Stimulated activated CD8-positive, alpha-beta memory T cell treated with anti-CD3 and anti-CD28 coated beads, Interleukin-7, amount 100 ng/mL, for 24 hours (primary cell): ENCODE data around the gene PLCB1.
"Not testable (repeated sequence)": the region's sequence is repeated elsewhere in the genome, so short reads cannot be mapped to it uniquely, and the experiment has no call there.

Source experiments
- DNase-seq: peaks from one replicate; pipeline ENCODE4 v3.0.0-alpha.2; 2020; ENCODE audit warnings: low read depth

PLCB1 gene

DNA sequence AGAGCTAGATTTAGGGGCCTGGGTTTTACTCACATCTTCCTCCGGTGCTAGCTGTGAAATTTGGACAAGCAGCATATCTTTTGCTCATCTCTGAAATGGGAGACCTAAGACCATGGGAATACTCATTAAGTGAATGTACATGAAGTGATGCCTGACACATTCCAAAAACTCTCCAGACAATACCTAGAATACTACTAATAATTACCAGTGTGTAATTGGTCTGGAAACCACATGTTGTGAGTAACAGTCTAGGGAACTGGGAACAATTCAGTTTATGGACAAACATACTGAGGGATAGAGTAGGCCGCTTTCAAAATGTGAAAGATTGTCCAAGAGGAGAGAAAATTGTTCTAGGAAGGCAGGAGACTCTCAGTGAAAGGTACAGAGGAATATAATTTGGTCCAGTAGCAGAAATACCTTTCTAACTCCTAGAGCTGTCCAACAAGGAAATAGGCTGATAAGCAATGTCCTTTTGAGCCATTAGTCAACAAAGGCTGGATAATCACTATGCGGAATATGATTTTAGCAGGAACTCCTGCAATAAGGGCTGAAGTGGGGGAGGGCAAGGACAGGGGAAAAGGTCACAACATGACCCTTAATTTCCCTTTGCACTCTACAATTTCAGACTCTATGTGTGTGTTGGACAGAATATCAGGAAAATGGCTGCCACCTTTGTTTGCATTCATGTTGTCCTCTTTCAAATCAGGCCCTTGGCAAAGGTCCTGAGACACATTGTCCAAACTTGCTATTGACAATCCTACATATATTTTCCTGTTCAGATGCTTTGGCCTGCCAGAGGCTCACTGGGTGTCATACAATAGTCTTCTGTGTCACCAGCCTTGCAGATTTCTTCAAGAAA lies 315.4 kb downstream of the PLCB1 start:
- DNase-seq: no peak

DNA sequence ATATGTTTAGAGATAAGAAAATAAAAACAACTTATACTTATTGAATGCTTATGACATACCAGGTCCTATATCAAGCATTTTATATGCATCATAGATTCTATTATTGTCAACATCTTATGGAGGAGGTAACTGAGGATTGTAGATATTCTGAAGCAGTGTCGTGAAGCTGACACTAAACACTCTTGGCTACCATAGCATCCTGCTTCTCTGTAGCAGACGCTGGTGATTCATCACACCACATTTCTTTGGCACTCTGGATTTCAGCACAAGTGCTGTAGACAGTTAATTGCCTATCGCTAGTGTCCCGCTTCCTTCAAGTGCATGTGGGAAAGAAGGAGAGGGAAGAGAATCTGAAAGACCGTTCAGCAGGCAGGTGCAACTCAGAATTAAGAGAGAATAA lies 317.1 kb downstream of the PLCB1 start:
- DNase-seq: no peak

DNA sequence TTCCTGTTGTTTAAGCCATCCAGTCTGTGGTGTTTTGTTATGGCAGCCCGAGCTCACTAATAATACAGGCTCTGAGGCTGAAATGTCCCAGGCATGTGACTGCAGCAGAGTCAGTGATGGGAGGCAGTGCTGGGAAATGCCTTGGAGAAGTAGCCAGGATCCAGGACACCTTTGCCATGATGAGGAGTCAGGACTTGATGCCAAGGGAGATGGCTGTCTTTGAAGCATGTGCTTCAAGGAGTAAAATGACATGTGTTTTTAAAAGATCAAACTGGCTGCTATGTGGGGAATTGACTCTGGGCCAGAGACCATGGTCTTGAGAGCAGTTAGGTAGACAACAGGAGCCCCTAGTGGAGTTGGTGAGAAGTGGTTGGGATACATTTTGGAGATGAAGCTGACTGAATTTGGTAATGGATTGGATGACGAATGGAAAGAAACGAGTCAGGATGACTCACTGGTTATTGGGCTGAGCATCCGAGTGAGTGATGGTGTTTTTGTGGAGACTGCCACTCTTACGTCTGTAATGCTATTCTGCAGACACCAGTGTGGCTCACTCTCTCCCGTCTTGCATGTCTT lies 322.2 kb downstream of the PLCB1 start:
- no peak for DNase-seq

DNA sequence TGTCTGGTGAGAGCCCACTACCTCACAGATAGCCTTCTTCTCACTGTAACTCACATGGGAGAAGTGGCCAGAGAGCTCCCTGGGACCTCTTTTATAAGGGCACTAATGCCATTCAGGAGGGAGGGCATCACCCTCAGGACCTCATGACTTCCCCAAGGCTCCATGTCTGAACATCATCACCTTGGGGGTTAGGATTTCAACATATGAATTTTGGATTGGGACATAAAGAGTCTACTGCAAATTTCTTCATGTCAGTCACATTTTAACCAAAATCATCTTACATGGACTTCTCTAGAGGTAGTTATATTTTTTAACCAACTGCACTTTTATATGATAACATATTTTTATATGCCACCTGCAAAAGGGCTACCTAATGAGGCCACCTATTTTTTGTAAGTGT lies 324.7 kb downstream of the PLCB1 start:
- DNase-seq: no peak

DNA sequence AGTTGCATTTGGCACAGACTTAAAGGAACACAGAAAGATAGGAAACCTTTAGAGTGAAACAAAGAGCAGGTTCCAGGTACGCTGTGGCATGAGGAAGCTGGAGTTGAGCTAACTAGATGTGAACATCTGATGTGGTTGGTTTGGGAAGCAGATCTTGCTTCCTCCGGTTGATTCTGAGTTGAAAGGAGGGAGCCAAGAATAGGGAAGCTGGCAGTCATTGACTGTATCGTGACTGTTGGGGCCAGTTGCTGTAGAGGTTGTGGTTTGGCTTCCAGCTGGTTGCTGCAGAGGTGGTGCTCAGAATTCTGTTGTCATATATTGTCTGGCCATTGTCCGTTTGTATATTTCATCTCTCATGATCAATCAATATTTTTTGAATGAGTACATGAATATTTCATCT lies 325.9 kb downstream of the PLCB1 start:
- no peak for DNase-seq

DNA sequence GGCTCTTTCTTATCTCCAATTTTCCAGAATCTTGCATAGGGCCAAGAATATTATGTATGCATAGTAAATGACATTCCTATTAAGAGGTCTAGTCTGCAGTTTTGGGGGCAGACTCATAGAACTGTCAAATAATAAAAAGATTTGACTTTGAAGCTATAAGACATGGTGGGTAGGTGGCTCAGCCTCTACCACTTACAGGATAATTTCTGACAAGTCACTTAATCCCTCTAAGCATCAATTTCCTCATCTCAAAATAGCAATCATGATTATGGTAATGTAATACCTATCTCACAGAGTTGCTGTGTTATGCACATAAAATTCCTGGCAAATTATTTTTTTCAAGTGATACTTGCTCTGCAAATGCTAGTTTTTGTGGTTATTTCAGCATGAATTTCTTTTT lies 329.1 kb downstream of the PLCB1 start:
- DNase-seq: no peak

DNA sequence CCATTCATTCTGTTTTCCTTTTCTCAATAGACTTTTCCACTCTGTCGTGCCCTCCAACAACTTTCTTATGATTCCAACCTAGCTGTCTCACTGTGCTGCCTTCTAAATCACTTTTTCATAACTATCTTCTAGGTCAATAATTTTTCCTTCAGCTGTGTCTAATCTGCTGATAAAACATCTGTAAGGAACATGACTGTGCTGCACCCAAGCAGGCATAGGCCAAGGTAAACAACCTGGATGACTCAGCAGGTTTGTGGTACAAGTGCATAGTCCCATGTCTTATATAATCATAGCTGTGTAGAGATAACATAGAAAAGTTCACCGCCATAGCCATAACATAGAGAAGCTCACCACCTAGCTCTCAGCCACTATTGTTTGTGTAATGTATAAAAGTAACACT lies 332.3 kb downstream of the PLCB1 start:
- no peak for DNase-seq

DNA sequence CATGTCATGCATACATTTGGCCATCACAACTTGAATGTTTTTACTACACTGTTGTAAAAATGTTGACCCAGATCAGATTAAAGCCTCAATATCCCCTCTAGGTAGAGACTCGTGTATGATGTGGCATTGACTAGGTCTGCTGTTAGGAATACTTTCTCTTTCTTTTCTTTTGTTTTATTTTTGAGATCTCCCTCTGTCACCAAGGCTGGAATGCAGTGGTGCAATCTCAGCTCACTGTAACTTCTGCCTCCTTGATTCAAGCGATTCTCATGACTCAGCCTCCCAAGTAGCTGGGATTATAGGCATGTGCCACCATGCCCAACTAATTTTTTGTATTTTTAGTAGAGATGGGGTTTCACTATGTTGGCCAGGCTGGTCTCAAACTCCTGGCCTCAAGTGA lies 334.7 kb downstream of the PLCB1 start:
- not testable (repeated sequence) for DNase-seq

DNA sequence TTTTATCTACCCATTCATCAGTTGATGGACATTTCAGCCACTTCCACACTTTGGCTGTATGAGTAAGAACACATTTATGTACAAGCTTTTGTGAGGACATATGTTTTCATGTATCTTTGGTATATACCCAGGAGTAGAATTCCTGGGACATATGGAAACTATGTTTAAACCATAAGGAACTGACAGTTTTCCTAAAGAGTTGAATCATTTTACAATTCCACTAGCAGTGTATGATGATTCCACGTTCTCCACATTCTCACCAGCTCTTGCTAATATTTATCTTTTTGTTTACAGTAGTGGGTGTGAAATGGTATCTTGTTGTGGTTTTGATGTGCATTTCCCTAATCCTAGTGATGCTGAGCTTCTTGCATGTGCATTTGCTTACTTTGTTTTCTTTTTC lies 338.1 kb downstream of the PLCB1 start:
- no peak for DNase-seq

DNA sequence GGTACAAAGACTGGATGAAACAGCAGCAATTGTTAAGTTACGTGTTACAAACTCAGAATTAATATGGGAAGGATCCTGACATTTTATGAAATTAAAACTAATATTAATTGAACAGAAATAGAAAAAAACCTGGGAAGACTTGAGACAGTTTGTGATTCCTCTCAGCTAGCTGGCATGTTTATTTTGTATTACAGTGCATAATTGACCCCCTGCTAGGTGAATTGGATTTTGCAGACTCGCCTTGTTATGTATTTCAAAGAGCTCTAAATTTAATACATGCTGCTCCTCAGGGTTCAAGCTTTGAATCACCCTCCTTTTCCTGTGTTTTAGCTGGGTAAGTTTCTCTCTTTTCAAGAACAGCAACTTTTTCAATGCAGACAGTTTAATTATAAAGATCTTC lies 339.4 kb downstream of the PLCB1 start:
- DNase-seq: no peak

DNA sequence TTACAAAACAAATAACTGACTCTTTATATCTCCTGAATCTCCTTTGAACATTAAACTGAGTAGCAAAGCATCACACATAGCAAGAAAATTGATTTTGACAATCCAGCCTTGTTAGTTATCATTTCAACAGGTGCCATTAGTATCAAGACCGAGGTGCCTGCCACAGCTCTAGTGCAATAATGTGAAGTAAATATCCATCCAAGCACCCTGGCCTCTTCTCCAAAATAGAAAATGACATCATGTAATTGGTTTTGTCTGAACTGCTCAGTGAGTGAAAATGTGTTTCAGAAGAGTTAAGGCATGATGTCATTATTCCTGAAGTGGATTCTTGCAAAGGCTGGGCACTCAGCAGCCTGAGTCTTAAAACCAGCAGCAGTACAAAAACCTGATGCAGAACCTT lies 341.4 kb downstream of the PLCB1 start:
- DNase-seq: no peak

DNA sequence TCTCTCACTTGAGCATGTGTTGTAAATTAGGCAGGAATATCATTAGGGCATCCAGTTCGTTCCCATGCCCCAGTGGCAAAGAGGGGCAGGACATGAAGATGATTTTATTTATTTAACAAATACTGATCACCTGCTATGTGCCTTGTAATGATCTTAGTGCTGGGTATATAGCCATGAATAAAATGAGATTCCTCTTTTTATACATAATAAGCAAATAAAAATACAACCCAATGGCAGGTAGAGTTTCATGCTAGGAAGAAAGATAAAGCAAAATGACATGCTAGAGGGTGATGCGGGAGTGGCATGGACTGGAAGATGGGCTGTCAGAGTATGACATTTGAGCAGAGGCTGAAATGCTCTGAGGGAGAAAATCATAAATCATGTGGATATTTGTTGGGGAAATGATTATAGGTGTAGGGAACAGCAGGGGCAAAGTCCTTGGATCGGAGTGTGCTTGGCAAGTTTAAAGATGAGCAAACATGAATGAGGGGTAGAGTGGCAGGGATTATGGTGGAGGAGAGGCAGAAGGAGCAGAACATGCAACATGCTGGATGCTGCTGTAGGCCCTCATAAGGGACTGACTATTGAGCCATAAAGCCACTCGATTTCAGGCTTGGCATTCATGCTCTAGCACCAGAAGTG lies 342.1 kb downstream of the PLCB1 start:
- DNase-seq: no peak

DNA sequence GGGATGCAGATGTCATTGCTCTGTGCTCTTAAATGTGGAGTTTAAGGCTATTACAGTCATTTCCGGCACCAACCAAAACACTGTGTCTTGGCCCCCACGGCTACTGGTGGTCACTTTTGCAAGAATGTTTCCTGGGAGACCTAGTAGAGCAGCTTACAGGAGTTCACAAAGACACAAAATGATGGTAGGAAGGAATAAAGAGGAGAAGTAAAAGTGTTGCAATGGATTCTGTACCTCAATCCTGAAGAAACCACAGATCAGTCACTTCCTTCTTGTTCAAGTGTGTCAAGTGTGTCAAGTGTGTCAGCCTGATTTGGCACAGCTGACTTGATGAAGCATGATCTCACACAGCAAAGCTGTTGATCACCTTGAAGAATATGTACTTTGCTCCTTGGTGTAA lies 344.0 kb downstream of the PLCB1 start:
- DNase-seq: no peak

DNA sequence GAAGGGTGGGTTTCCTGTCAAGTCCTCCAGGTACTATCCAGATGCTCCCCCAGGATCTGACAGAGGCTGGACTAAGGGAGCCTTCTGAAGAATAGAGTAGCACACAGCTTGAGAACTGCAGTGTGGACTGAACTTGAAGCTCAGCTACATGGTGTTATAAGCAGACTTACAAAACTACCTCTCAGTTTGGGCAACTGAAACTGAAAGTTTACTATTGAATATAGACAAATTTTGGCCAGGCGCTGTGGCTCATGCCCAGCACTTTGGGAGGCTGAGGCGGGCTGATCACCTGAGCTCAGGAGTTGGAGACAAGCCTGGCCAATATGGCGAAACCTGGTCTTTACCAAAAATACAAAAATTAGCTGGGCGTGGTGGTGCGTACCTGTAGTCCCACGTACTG lies 348.5 kb downstream of the PLCB1 start:
- no peak for DNase-seq

DNA sequence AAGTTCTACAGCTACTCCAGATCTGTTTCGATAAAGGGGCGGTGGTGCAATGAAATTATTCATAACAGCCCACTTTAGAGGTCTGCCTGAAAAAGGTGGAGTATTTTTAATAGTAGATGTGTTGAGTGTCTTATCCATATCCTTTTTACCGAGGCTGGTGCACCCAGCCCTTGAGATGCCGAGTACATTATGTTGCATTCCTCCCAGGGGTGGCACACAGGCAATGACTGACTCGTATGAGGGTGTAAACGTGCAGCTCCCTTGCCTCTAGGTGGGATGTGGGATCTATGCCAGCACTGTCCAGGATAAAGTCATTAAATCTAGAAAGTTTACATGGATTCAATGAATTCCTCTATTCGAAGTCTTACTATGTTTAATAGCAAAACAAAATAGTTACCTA lies 355.6 kb downstream of the PLCB1 start:
- no peak for DNase-seq

DNA sequence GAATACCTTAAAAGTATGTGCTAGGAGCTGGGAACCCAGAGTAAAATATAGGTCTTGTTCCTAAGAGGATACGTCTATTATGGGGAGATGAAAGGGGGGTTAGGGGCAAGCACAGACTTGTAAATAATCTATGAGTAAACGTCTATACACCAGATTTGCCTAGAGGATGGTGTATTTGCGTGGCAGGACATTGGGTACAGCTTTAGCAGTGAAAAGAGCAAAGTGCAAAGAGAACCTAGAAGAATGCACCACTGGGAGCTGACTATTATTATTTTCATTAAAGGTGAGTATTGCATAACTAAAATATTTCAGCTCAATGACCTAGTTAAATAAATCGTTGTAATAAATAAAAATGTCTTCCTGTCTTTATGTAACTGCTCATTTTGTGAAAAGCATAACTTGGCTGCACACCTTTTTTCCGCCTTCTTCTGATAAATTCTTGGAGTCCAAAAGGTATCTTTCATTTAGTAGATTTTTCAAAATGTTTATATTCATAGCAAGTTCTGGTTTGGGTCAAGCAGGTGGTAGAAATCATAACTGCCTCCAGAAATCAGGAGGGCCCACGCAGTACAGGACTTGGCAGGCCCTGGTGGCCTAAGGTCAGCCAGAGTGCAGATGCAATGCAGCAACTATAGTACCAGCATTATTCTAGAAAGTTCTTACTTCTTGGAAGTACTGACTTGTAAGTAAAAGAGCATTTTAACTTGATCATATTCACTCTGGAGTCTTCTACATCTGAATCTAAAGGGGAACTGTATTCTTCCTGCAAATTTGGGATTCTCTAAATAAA lies 357.2 kb downstream of the PLCB1 start:
- no peak for DNase-seq

DNA sequence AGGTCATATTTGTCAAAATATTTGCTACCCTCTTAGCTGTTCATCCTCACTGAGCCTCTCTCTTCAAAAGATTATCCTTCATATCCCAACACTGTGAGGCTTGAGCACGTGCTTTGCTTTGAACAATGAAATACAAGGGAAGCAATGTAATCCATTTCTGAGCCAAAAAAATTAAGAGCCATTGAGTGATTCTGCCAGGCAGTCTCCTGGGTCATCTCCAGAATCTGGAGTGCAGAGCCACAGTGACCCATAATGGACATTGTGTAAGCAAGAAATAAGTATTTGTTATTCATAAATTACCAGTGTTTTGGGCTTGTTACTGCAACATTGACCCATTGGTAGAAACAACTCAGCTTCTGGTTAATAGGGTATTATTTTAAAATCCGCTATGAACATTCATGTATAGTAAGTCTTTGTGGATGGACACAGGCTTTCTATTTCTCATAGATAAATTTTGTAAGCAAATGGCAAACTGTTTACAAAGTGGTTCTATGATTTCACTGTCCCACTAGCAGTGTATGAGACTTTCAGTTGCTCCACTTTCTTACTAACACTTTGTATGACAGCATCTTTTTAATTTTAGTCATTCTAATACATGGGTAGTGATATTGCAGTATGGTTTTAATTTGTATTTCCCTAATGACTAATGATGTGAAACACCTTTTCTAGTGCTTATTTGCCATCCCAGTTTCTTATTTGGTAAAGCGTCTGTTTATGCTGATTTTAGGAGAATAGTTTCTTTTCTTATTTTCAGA lies 358.2 kb downstream of the PLCB1 start:
- no peak for DNase-seq

DNA sequence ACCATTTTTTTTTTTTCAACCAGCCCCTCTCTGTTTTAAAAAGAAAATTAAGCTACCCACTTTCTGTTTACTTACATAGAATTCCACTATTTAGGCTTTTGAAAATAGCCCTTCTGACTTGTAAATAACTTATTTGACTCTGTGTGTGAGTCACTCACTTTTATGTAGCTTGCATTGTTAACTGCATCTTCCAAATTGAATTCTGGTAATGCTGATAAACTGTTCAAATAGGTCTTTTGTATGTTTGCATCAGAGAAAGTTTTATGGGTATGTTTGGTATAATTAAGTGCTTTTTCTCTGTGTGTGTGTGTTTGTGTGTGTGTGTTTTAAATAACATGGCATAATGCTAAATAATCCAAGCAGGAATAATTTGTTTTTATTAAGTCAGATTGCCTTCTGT lies 360.1 kb downstream of the PLCB1 start:
- no peak for DNase-seq

DNA sequence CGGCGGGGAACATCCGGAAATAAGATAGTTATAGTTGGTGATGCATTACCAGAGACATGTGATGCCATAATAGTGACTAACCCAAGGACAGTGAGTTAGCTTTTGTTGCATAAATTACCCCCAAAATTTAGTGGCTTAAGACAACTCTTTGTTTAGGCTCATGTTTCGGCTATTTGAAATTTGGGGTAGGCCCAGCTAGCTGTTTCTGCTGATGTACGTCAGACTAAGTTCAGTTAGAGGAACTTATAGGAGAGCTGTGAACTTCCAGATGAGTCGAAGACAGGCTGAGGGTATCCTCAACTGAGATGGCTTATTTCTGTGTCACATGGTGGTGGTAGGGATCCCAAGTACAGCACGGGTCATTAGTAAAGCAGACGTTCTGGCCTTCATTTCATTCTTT lies 366.5 kb downstream of the PLCB1 start:
- no peak for DNase-seq

DNA sequence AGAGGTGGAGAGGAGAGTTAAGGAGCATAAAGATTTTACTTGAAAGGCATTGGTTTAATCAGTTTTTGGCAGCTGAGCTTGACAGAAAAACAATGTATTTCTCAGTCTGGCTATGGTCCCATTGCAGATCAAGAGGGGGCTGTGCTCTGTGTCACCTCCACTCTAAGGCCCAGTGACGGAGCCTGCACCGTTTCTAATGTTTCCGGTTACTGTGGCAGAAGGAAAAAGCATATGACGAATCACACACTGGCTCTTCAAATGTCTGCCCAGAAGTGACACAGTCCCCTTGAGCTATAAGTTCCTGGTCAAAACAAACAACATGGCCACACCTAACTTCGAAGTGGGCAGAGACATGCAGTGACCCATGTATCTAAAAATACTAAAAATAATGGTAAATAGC lies 372.0 kb downstream of the PLCB1 start:
- no peak for DNase-seq

DNA sequence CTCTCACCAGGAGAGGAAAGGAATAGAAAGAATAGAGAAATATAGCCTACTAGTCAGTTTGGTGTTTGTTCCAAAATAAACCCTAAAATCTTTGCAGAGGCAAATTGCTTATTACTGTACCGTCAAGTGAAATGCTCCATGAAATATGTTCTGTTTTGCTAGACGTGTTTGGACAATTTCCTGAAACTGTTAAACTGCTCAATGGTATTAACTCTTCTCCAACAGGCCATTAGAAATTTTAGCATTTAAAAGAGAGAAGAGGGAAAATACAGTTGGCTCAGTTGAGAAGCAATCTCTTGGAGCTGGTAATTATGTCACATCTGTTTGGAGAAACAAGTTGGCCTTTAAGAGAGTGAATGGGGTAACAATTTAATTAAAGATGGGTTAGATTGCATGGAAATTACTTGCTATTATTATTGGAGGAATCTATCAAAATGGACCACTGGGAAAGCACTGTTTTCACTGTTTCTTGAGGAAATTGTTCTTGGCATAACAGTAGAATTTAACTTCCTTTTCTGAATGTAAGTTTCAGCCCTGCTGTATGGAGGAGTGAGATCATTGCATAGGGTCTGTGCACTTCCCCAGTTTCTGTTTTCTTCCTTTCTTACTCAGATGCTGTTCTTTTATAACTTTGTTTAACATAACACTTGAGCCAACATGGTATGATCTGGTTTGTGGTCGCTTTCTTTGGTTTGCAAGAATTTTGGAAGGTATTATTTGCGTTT lies 373.6 kb downstream of the PLCB1 start:
- no peak for DNase-seq
